Gastroesophageal sphincter (tissue), 3 donors: ENCODE data around the gene CPT1A.

Experiments
- POLR2AphosphoS5 ChIP-seq: sonication (generic); formaldehyde crosslinking; IDR thresholded peaks from one replicate; pipeline ENCODE4 v1.6.1; 2017; ENCODE audit warnings: antibody characterized with exemption
- TF ChIP-seq, protein P1 (sequence below), 4 experiments: fragments of 200-600 bp in 2 of 4; fragments of 450-650 bp in 2 of 4; sonication (generic) in 1 of 4; IDR thresholded peaks; one replicate each; pipeline ENCODE4 v1.5.1; 2017 to 2019; ENCODE audit warnings: antibody characterized with exemption in 4 of 4, mild to moderate bottlenecking in 2 of 4, moderate library complexity in 2 of 4

DNA sequence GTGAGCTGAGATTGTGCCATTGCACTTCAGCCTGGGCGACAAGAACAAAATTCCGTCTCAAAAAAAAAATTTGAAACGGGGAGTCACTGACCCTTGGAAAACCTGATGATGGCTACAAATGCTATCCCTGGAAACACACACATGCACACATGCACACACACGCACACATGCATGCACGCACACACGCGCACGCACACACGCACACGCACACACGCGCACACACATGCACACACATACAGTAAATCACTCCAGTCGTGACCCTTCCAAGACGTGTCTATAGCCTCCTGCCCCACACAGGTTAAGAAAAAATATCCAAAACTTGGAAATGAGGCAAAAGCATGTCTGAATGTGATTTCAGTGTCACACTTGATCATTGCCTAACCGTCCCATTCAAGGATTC is 6.7 kb upstream of the CPT1A start:
- TF ChIP-seq, protein P1, sequence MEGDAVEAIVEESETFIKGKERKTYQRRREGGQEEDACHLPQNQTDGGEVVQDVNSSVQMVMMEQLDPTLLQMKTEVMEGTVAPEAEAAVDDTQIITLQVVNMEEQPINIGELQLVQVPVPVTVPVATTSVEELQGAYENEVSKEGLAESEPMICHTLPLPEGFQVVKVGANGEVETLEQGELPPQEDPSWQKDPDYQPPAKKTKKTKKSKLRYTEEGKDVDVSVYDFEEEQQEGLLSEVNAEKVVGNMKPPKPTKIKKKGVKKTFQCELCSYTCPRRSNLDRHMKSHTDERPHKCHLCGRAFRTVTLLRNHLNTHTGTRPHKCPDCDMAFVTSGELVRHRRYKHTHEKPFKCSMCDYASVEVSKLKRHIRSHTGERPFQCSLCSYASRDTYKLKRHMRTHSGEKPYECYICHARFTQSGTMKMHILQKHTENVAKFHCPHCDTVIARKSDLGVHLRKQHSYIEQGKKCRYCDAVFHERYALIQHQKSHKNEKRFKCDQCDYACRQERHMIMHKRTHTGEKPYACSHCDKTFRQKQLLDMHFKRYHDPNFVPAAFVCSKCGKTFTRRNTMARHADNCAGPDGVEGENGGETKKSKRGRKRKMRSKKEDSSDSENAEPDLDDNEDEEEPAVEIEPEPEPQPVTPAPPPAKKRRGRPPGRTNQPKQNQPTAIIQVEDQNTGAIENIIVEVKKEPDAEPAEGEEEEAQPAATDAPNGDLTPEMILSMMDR (IDR thresholded peaks at IDR 0.05): no peak
- TF ChIP-seq POLR2AphosphoS5: no peak
